ENCODE results near the gene NEUROD1.
"Not testable (repeated sequence)": the region's sequence is repeated elsewhere in the genome, so short reads cannot be mapped to it uniquely, and the experiment has no call there.

Gene NEUROD1
- total RNA-seq, result 0 to 0.09 reads per million in 2 donors

DNA sequence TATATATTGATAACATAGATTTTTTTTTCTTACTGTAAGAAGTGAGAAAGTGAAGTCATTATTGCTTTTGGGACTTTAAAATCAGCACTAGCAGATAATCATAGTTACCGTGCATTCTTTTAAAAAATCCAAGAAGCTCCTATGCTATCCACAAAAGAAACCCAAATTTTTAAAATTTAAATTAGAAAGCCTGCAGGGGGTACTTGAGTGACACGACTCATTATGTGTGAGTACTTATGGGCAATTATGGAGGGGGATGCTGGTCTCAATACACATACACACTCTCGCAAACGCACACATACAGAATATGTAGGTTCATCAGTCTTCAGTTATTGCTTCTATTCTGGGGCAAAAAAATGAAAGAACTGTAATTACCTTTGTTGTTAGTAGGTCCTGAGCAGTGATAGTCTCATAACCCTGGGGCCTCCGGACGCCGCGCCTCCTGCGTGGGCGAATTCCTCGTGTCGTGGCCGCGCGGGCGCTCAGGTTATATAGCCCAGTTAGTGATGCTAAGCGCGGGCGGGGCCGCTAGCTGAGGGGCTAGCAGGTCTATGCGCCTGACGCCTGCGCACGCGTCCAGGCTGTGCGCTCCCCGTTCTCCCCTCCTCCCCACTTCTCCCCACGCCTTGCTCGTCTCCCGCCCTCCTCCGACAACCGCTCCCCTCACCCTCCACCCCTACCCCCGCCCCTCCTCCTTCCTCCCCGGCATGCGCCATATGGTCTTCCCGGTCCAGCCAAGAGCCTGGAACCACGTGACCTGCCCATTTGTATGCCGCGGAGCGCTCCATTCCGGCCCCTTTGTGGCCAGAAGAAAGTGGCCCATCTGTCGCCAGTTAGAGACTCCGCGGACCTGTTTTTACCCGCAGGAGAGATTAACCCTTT is at the start of gene NEUROD1:
NEUROD1 (minus strand) TSS at position 463 of the 882 bp plus-strand sequence. CDS start 1,657 bp downstream, outside the sequence.
- no peak for DNase-seq

DNA sequence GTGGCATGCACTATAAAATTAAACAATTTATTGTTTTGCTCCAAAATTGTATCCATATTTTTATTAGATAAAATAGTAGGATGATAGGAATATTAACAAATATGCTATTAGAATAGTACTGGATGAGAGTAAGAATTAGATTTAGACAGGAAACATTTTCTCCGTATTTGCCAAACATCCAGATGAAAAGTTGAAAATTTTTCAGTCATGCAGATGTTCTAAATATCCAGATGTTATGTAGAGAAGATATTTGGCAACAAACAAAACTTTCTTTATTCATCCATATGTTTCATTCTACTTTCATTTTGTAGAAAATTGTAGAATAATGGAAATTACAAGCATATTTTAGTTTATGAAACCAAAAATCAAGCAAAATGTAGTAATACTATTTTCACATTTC is 45.2 kb upstream of the NEUROD1 start:
- DNase-seq, result no peak

DNA sequence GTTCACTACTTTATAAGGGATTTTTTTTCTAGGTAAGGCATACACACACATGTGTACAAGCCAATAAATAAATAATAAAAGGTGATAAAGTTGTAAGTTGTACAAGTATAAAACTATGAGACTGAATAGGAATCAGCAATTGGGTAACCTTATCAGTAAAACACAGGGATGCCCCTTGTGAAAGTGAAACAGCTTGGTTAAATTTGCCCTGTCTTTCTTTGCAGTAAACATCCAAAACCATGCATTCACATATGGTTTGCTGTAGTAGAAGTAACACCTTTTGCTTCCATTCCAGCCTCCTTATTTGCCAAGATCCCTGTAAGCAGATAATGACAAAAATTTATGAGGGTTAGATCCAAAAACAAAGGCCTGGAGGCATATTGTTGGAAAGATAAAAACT is 44.3 kb upstream of the NEUROD1 start:
- no peak for DNase-seq

DNA sequence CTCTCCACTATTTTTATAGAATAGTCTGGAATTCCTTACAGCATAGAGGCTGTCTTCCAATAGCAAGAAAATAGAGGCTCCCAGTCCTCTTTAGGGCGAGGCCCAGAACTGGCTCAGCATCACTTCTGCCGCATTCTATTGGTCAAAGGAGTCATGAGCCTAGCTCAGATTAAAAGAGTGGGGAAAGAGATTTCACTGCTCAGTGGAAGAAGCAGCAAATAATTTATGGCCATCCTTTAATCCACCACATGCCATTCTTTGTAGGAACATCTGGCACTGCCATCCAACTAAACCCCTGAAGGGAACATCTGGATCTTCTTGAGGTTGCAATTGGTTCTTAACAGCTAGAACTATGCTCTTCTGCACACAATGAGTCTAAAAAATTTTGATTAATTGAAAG is 43.4 kb upstream of the NEUROD1 start:
- no peak for DNase-seq

DNA sequence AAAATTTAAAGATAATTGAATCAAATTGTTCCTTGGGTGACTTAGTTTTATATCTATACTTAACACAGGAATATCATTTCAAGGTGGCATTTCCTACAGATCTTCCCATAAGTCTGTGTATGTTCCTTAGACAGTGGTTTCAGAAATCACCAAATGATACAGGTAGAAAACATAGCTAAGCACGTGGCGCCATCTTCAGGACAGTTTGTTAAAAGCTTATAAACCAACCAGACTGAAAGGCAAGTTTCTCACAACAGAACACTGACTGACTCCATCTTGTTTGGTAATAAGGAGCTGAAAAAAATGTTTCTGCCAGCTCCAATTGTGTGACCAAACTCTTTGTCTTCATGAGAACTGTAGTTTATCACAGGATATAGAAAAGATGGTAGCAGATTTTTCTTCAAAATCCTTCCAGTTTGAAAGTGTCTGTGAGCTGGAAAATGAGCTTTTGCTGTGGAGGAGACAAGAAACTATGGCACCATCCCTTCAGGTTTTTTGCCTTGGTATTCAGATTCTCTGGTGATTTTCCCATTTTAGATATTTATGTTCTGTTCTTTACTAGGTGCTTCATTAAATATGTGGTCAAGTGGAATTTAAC is 34.8 kb upstream of the NEUROD1 start:
- DNase-seq, result no peak

DNA sequence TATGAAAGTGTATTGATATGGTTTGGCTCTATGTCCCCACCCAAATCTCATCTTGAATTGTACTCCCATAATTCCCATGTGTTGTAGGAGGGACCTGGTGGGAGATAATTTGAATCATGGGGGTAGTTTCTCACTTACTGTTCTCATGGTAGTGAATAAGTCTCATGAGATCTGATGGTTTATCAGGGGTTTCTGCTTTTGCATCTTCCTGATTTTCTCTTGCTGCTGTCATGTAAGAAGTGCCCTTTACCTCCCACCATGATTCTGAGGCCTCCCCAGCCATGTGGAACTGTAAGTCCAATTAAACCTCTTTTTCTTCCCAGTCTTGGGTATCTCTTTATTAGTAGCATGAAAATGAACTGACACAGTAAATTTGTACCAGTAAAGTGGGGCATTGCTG is 30.7 kb upstream of the NEUROD1 start:
- DNase-seq, result not testable (repeated sequence)

DNA sequence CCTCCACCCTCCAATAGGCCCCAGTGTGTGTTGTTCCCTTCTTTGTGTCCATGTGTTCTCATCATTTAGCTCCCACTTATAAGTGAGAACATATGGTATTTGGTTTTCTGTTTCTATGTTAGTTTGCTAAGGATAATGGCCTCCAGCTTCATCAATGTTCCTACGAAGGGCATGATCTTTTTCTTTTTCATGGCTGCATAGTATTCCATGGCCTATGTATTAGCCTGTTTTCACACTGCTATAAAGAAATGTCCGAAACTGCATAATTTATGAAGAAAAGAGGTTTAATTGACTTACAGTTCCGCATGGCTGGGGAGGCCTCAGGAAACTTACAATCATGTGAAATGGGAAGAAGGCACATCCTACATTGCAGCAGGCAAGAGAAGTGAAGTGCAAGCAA is 22.2 kb upstream of the NEUROD1 start:
- DNase-seq, result not testable (repeated sequence)

DNA sequence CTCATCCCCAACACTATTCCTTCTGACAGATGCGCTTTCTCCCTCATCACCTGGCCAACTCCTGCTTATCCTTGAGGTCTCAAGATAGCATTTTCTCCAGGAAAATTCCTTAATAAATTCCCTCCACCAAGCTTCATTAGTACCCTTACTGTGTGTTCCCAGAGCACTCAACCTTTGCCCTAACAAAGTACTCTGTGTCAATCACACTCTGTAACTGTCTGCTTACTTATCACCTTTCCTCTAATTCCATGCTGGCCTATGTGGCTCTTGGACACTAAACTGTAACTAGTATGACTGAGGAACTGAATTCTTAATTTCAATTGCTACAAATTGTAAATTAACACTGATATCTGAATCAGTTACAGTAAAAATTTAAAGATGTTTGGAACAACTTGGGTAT is 17.9 kb upstream of the NEUROD1 start:
- DNase-seq, result no peak

DNA sequence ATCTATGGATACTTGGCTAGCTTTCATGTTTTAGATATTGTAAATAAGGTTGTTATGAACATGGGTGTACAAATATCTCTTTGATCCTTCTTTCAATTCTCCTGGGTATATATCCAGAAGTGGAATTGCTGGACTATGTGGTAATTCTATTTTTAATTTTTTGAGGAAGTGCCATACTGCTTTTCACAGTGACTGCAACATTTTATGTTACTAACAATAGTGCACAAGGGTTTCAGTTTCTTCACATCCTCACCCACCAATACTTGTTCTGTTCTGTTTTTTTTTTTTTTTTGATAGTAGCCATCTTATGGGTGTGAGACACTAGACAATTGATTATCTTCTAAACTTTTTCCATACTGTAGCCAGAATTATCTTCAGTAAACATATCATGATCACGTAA is 17.3 kb upstream of the NEUROD1 start:
- DNase-seq, result no peak

DNA sequence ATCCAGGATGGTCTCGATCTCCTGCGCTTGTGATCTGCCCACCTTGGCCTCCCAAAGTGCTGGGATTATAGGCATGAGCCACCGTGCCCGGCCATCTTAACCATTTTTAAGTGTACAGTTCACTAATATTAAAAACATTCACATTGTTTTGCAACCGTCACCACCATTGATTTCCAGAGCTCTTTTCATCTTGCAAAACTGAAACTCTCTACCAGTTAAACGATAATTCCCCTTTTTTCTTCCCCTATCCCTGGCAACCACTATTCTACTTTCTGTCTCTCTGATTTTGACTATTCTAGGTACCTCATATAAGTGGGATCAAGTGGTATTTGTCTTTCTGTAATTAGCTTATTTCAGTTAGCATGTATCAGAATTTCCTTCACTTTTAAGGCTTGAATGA is 16.8 kb upstream of the NEUROD1 start:
- no peak for DNase-seq

DNA sequence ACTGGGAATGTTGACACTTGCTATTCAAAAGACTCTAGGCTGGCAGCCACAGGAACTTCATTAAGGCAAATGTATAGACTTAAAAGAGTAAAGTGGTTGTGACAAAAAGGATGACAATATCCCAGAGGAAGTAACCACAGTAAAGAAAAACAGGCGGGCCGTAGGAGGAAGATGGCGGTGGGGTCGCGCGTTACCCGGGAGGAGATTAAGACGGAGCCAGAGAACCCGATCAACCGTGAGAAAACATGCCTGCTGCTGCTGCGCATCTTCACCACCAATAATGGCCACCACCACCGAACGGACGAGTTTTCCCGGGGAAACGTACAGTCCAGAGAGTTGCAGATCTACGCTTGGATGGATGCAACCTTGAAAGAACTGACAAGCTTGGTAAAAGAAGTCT is 14.0 kb upstream of the NEUROD1 start:
- no peak for DNase-seq

DNA sequence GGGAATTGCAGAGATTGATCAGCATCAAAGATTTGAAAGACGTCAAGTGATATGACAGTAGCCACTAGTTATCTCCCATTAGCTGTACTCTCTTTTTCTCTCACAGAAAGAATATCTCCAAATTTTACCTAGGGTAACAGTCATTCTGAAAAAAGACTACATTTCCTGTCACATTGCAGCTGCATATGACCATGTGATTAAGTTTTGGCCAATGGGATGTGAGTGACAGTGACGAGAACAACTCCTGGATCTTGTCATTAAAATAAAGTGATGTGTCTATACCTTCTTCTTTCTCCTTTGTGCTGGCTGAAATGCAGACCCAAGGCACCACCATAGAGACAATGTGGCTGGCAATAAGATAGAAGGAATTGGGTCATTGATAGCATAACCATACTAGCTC is 10.5 kb upstream of the NEUROD1 start:
- DNase-seq, result no peak

DNA sequence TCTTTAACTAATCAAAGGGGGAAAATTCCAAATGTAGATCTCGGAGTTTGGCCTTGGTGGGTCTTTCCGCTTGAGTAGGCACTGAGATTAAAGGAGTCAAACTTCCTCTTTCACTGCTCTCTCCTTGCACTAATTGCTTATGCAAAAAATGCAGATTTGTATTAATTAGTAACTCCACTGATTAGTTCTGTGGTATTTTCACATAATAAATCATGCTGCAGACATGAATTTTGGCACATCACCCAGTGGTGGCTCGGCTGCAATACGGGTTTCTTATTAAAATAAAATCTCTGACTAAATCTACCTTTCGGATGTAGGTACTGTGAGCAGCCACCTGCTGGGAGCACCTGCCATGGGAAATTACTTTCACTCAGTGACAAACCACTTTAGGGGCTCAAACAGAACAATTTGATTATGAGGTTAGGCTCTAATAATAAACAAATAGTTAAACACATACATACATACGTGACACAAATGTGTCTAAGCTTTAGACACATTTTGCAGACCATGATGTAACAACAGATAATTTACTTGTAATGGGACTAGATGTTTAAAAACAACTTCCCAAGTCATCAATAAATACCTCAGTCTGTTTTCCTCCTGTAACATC is 6.4 kb upstream of the NEUROD1 start:
- no peak for DNase-seq

DNA sequence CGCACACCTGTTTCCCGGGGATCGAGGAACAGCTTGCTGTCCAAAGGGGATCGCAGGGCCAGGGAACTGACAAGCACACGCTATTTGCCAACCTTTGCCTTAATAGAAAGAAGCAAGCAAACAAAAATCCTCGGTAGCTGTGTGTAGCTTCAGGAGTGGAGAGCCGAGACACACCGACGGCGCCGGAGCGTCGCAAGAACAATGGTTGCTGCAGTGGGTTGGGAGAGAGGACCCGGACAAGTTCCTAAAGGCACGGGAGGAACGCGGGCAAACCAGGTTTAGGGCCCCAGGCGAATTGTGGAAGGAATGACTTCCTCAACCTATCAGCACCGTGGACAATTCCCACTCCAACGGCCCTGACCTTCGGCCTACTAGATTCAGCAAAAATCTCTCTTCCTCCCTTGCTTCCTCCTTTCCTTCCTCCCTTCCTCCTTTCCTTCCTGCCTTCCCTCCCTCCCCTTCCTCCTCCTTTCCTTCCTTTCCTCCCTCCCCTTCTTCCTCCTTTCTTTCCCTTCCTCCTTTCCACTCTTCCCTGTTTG is 4.9 kb upstream of the NEUROD1 start:
- no peak for DNase-seq

DNA sequence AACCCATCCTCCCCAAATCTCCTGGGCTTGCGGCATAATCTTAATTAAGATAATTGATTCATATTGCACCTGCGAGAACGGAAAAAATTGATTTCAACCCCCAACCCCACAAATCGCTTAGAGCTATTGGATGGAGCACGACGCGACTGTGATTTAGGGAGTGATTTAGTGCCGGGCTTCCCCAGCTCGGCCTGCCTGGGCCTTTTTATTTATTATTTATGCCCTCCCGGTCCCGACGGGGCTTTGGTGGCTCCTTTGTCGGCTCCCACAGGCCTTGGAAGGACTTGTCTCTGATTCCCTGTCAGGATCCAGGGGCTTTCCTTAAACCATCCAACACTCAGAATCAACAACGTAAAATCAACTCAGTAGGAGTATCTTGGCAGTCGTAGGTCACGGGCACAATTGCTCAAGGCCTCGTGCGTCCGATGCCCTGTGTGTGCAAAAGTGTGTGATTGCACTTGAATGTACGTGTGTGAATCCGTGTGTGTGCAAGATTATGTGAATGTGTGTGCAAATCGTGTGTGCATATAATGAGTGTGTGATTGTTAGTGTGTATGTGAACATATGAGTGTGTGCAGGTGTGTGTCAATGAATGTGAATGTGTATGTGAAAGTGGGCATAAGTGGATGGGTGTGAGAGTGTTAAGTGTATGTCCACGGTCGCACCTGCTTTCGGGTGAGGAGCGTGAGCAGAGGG is 4.3 kb upstream of the NEUROD1 start:
- DNase-seq, result no peak

DNA sequence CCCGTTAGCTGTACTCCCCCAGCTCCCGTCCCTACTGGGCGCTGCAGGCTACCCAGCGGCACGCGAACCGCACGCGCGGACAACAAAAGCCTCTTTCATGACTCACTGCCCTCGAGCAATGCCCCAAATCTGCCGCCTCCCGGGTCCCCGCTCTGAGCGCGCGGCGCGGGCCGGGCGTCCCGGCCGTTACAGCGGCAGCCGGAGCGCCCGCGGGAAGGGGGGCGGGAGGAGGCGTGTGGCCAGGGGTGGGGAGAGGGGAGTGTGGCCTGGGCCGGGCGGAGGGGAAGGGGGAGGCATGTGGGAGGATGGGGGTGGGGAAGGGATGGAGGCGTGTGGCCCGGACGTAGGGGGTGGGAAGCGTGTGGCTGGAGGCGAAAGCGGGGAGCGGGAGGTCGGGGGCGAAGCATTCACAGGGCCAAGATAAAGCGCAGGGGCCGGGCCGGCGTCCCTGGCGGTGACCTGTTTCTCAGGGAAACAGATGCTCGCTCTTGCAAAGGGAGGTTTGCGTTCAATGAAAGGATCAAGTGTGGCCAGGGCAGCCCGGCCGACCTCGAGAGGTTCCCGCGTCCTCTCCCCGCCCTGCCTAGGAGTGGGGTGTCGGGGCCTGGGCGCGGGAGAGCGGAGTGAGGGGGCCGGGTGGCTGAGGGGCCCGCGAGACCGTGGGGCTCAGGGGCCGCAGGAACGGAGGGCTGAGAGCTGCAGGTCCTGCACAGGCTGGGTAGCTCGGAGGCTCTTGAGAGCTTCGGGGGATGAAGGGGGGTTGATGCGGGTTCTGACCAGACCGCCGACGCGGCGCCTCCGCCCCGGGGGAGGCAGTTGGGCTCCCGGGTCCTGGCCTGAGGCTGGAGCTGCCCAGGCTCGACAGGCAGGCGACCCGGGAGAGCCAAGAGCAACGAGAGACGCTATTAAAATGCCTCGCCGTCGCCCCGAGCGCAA is 3.5 kb upstream of the NEUROD1 start:
- no peak for DNase-seq

DNA sequence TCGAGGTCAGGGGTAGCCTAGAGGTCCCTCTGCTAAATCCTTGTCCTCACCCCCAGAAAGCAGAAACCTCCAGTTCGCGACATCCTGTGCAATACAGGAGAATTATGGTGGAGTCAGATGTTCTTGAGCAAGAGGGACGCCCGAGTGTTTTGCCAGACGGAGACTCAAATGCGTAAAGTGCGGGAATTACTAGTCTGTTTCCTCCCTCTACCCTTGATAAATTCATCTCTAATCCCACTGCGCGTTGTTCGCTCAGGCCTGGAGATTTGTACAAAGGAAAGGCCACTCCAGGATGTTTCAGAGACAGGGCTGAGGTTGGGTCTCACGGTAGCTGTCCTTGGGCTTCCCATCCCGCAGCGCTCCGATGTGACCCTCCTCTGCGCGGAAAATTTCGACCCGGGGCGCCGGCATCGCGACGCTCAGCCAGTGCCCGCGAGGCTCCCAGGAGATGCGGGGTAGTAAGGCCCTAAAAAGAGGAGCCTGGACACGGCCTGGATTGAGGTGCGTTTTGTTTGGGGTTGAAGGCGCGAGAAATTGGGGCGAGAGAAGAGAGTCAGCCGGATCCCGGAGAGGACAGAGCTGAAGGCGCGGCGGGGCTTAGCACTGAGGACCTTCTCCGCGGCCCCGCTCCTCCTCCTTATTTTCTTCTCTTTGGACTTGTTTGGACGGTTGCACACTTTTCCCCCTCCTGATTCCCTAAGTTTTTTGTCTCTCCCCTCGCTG is 2.6 kb upstream of the NEUROD1 start:
- no peak for DNase-seq

DNA sequence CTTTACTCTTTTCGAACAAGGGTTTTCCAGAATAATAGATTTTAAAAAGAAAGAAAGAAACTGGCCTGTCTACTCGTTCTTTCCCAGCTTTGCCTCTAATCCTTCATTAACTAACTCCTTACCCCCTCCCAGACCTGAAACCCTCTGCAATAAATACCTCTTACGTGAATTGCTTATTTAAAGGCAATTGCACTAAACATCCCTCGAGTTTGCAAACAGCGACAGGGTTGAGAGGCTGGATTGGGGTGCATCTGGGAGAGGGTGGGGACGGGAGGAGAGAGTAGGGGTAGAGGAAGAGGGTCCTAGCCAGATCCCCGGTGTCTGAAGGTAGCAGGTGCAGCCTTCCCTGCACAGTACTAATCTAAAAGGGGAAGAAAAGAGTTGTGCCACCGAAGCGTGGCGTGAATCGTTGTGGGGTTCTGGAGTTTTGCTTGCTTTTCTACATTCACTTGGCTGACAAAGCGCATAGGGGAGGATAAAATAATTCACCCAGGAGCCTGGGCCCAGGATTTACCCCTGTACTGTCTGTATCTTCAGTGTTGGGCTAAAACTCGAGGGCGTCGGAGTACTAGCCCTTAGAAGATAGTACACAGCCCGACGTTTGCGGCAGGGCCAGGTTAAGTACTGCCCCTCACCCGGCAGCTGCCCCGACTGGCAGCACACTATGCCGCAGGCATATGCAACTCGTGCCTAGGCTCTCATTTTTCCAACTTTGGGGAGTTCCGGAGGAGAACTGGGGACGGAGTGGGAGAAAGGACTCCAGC is 1.9 kb upstream of the NEUROD1 start:
- no peak for DNase-seq

DNA sequence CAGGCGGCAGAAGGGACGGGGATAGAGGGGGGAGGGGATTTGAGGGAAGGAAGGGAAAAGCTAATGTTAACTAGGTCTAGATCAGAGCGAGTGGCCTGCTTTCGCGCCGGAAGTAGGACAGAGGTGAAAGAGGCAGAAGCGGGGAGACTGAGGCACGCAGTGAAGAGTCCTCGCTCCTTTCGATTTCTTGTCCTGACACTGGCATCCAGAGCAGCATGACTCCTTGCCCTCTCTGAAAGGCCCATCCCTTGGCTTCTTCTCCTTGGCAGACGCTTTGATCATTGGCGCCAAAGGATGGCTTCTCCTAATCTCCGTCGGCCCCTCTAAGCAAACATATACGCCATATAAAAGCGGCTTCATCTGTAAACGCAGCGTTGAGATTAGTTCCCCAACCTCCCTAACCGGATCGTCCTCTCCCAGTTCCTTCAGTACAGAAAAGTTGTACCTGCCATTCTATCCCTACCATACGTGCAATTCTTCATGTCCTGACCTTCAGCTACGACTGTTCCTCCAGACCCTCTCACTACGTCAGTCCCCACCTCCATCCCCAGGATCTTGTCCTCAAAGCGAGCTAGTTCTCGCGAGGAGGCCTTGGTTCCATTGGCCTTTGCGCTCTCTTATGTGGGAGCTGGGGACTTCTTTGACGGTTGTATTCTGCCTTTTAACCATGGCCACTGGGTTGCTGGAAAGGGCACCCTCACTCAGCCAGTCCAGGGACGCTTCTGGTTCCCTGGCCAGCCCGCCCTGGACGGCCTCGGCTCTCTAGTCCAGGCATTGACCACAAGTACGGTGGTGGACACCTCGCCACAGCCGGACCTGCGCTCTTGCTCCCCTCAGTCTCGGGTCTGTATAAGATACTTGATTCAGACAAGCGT is 857 bp upstream of the NEUROD1 start:
- DNase-seq, result no peak
